ENCODE data around the gene FMN2. TPM values are rescaled to one million over a fixed set of nuclear protein-coding genes. Genes with fewer than 3 reads are reported as not detected.

Gene FMN2
- total RNA-seq, 1 experiment from 2014 or later = 0.59 TPM

DNA sequence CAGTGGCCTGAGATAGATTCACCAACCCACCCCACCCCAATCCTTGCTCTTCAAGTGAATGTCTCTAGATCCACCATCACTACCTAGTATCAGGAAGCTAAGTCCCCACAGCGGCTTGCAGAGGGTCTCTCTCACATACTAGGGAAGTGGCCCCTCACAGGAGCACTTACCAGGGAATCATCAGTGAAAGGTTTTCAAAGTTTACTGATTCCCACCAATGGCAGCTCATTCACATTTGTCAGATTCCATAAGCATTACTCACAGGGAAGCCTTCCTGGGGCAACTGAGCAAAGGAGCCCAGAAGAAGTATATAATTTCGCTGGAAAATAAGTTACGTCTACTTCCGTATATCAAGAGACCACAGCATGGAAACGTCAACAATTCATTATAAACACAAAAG is 399.5 kb downstream of the FMN2 start:
- no peaks in the 10 kb centered on the region for H3K36me3 Mint-ChIP-seq (ENCODE audit: insufficient read depth in 1 of 3, low read depth in 3 of 3)
- Histone ChIP-seq H2BK12ac (ENCODE audit: insufficient read length, low read depth, low read length) (no peak overlapping the region), H4K5ac (ENCODE audit: insufficient read length, low read depth, low read length) (no peak overlapping the region), H3K27me3 (ENCODE audit: insufficient read depth, low read length) (no peaks in the 10 kb centered on the region), H3K23ac (ENCODE audit: insufficient read length, low read depth, low read length) (no peak overlapping the region), H2BK120ac (ENCODE audit: low read depth, low read length, poor library complexity, severe bottlenecking) (no peak overlapping the region), H3K79me1 (ENCODE audit: insufficient read depth, low read depth, low read length, poor library complexity, severe bottlenecking) (no peaks in the 10 kb centered on the region), H2BK15ac (ENCODE audit: low read depth, low read length) (no peak overlapping the region), H3K18ac (ENCODE audit: insufficient read length, low read depth, low read length) (no peak overlapping the region), H3K23me2 (ENCODE audit: insufficient read length, low read depth, low read length, poor library complexity, severe bottlenecking) (peaks cover 5% of the 10 kb centered on the region), H3T11ph (ENCODE audit: low read length) (no peak overlapping the region), H3K4me1 (ENCODE audit: insufficient read depth, low read length) (peaks cover 4% of the 10 kb centered on the region; the same call in 1 of the 2 replicates), H3K27ac (ENCODE audit: insufficient read length, low read depth, low read length) (no peak overlapping the region), H3K9me3 (ENCODE audit: control insufficient read depth, low read depth, low read length) (no peaks in the 10 kb centered on the region), H4K91ac (ENCODE audit: insufficient read length, low read depth, low read length) (no peak overlapping the region), H3K9ac (ENCODE audit: extremely low read depth, insufficient read length, low read length) (no peak overlapping the region), H3K56ac (ENCODE audit: insufficient read length, low read depth, low read length) (no peak overlapping the region), H3K14ac (ENCODE audit: insufficient read depth, low read length) (no peak overlapping the region), H4K20me1 (ENCODE audit: control insufficient read depth, insufficient read depth, insufficient read length) (no peaks in the 10 kb centered on the region), H3K4ac (ENCODE audit: low read depth, low read length) (no peak overlapping the region), H3K79me2 (ENCODE audit: insufficient read depth, low read length) (no peaks in the 10 kb centered on the region), H2BK20ac (ENCODE audit: low read depth, low read length, poor library complexity, severe bottlenecking) (no peak overlapping the region), H2AK5ac (ENCODE audit: insufficient read length, low read length) (no peak overlapping the region), H2BK5ac (ENCODE audit: insufficient read length, low read length) (no peak overlapping the region), H4K8ac (replicated peaks; ENCODE audit: insufficient read length, low read depth, low read length) (no peak overlapping the region), H2AFZ (ENCODE audit: low read length) (no peak overlapping the region), H3K4me2 (ENCODE audit: insufficient read depth, insufficient read length, low read length) (no peak overlapping the region)
- H3K4me3 Mint-ChIP-seq = no peak overlapping the region
- H3K27me3 Mint-ChIP-seq (ENCODE audit: low read depth) = peaks cover 37% of the 10 kb centered on the region
- TF ChIP-seq, protein P1, sequence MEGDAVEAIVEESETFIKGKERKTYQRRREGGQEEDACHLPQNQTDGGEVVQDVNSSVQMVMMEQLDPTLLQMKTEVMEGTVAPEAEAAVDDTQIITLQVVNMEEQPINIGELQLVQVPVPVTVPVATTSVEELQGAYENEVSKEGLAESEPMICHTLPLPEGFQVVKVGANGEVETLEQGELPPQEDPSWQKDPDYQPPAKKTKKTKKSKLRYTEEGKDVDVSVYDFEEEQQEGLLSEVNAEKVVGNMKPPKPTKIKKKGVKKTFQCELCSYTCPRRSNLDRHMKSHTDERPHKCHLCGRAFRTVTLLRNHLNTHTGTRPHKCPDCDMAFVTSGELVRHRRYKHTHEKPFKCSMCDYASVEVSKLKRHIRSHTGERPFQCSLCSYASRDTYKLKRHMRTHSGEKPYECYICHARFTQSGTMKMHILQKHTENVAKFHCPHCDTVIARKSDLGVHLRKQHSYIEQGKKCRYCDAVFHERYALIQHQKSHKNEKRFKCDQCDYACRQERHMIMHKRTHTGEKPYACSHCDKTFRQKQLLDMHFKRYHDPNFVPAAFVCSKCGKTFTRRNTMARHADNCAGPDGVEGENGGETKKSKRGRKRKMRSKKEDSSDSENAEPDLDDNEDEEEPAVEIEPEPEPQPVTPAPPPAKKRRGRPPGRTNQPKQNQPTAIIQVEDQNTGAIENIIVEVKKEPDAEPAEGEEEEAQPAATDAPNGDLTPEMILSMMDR (conservative IDR thresholded peaks at IDR 0.05) = no peak
- H3K9me3 Mint-ChIP-seq = no peaks in the 10 kb centered on the region
- no peak for DNase-seq
- no peak overlapping the region for H3K27ac Mint-ChIP-seq
- WGBS (ENCODE audit: extremely low coverage, insufficient read length, low lambda C conversion rate) = no CpG with 5 or more reads among the region's 5 CpGs
- H3K4me1 Mint-ChIP-seq = peaks cover 6 to 12% of the 10 kb centered on the region in 2 experiments
